Measurements from ENCODE around the gene STK40. TPM values are rescaled to one million over a fixed set of nuclear protein-coding genes. Genes with fewer than 3 reads are reported as not detected.
A peak's percentile ranks its signal among the peaks of the same experiment; 100 is the strongest.

The STK40 gene
- total and polyA plus RNA-seq, 2 donors (not counting 1 experiment from before 2014, with no cell fraction given), result 14.2 to 15.1 TPM

DNA sequence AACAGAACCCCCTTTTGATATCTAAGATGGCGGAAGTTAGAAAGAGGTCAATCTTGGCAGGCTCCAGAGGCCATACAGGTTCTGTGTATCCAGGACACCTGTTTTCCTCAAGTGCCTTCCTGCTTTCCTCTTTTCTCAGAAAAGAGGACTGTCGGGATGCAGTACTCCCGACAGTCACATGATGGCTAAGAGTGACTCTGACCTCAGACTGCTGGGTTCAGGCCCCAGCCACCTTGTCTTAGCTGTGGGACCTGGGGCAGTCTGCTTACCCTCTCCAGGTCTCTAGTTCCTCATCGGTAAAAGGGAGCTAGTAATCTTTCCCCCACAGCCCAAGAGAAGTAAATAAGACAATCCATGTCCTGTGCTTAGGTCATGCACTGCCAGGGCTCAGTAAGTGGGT, 29.9 kb downstream of the STK40 start:
- no peak overlapping the region for H2AFZ ChIP-seq (ENCODE audit: low read length)
- no peak for DNase-seq (ENCODE audit: low read depth in 2 of 2)
- H3K4me2 ChIP-seq (ENCODE audit: extremely low read depth, insufficient read depth, low read length), result no peak overlapping the region
- no peak for TF ChIP-seq EZH2 (IDR thresholded peaks at IDR 0.05; ENCODE audit: low read length, missing control alignments)
- TF ChIP-seq, protein P1, sequence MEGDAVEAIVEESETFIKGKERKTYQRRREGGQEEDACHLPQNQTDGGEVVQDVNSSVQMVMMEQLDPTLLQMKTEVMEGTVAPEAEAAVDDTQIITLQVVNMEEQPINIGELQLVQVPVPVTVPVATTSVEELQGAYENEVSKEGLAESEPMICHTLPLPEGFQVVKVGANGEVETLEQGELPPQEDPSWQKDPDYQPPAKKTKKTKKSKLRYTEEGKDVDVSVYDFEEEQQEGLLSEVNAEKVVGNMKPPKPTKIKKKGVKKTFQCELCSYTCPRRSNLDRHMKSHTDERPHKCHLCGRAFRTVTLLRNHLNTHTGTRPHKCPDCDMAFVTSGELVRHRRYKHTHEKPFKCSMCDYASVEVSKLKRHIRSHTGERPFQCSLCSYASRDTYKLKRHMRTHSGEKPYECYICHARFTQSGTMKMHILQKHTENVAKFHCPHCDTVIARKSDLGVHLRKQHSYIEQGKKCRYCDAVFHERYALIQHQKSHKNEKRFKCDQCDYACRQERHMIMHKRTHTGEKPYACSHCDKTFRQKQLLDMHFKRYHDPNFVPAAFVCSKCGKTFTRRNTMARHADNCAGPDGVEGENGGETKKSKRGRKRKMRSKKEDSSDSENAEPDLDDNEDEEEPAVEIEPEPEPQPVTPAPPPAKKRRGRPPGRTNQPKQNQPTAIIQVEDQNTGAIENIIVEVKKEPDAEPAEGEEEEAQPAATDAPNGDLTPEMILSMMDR (conservative IDR thresholded peaks at IDR 0.05 in 1 of 2, IDR thresholded peaks at IDR 0.05 in 1 of 2; ENCODE audit: low read depth in 1 of 2, low read length in 2 of 2), result no peak
- peaks cover 27% of the 10 kb centered on the region for H3K36me3 ChIP-seq (ENCODE audit: control insufficient read depth, insufficient read depth, low read length)
- peaks cover 6% of the 10 kb centered on the region for H3K79me2 ChIP-seq (ENCODE audit: control insufficient read depth, insufficient read depth, low read length)
- H3K9ac ChIP-seq (ENCODE audit: insufficient read depth, low read length), result no peak overlapping the region
- no peaks in the 10 kb centered on the region for H3K9me3 ChIP-seq (ENCODE audit: control insufficient read depth, insufficient read depth, low read depth, low read length)
- no peaks in the 10 kb centered on the region for H3K27me3 ChIP-seq (ENCODE audit: control insufficient read depth, insufficient read depth, low read length)
- H4K20me1 ChIP-seq (ENCODE audit: control insufficient read depth, extremely low read depth, insufficient read depth, low read length), result no peaks in the 10 kb centered on the region
- peaks cover 30% of the 10 kb centered on the region for H3K4me1 ChIP-seq (ENCODE audit: control insufficient read depth, extremely low read depth, insufficient read depth, low read length)
- H3K4me3 ChIP-seq (replicated peaks in 1 of 4; ENCODE audit: control extremely low read depth in 1 of 4, insufficient read depth in 1 of 4, low read depth in 3 of 4, low read length in 4 of 4), result no peak overlapping the region
- no peak overlapping the region for H3K27ac ChIP-seq (ENCODE audit: insufficient read depth, low read length)

DNA sequence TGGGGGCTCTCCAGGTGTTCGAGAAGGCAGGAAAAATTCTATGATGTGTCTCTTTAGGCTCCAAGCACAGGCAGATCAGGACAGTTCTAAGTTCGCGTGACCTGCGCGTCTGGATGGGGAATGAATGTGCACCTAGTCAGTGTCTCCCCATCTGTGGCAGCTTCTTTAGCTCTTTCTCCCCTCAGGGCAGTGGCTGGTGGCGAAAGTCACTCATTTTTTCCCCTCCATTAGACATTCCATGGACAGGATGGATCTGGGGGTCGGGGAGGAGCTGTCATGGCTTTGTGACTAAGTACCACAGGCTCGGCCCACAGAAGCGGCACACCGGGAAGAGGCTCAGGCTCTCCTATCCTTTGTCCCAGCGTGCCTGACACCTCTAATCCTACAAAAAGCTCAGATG, 31.2 kb downstream of the STK40 start:
- no peak for TF ChIP-seq EZH2 (IDR thresholded peaks at IDR 0.05; ENCODE audit: low read length, missing control alignments)
- TF ChIP-seq, protein P1 (conservative IDR thresholded peaks at IDR 0.05 in 1 of 2, IDR thresholded peaks at IDR 0.05 in 1 of 2; ENCODE audit: low read depth in 1 of 2, low read length in 2 of 2), result no peak
- no peak overlapping the region for H3K4me3 ChIP-seq (replicated peaks in 1 of 4; ENCODE audit: control extremely low read depth in 1 of 4, insufficient read depth in 1 of 4, low read depth in 3 of 4, low read length in 4 of 4)
- H3K4me1 ChIP-seq (ENCODE audit: control insufficient read depth, extremely low read depth, insufficient read depth, low read length), result peaks cover 42% of the 10 kb centered on the region
- no peaks in the 10 kb centered on the region for H4K20me1 ChIP-seq (ENCODE audit: control insufficient read depth, extremely low read depth, insufficient read depth, low read length)
- no peak overlapping the region for H2AFZ ChIP-seq (ENCODE audit: low read length)
- H3K79me2 ChIP-seq (ENCODE audit: control insufficient read depth, insufficient read depth, low read length), result peaks cover 3% of the 10 kb centered on the region
- no peak overlapping the region for H3K9ac ChIP-seq (ENCODE audit: insufficient read depth, low read length)
- H3K4me2 ChIP-seq (ENCODE audit: extremely low read depth, insufficient read depth, low read length), result no peak overlapping the region
- H3K36me3 ChIP-seq (ENCODE audit: control insufficient read depth, insufficient read depth, low read length), result peaks cover 28% of the 10 kb centered on the region
- no peaks in the 10 kb centered on the region for H3K9me3 ChIP-seq (ENCODE audit: control insufficient read depth, insufficient read depth, low read depth, low read length)
- no peak overlapping the region for H3K27ac ChIP-seq (ENCODE audit: insufficient read depth, low read length)
- H3K27me3 ChIP-seq (ENCODE audit: control insufficient read depth, insufficient read depth, low read length), result no peaks in the 10 kb centered on the region
- no peak for DNase-seq (ENCODE audit: low read depth in 2 of 2)

DNA sequence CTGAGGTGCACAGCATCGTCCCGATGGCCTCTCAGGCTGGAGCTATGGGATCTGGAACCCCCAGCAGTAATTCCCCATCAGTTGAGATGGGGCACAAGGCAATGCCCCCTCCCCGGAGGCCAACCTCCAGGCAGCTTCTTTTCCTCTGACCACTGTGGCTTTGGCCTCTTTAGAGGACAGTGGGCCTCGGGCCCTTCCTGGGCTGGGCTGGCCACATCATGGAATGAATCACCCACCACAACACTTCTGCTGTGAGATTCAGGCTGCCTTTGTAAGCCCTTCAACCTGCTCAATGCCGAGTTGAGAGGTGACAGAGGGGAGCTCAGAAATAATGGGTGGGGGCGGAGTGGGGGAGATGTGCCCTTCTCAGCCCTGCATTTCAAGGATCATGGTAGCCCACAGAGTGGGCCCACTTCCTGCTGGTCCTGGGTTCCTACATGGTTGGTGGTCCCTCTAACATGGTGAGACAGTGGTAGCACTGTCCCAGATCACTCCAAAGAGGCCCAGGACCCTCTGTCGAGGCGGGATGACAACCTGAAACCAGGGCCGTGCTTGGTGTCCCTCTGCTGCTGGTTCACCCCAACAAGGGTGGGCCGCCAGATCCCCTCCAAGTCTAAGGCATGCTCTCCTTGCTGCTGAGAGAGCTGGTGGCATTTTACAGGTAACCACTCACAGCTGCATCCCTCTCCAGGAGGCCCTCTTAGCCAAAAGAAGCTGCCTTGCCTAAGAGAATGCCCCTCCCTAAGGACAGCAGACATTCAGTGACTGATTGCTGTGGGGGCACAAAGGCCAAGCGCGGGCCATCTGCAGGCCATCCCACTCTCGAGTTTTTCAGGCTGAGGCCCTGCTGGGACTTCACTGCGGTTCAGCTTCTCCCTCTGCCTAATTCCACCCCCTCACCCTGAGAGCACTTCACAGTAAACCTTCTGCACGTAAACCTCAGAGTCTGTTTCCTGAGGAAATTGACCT, 32.5 kb downstream of the STK40 start:
- Histone ChIP-seq H3K4me3 (replicated peaks in 1 of 4; ENCODE audit: control extremely low read depth in 1 of 4, insufficient read depth in 1 of 4, low read depth in 3 of 4, low read length in 4 of 4) (no peak overlapping the region), H3K9ac (ENCODE audit: insufficient read depth, low read length) (no peak overlapping the region)
- DNase-seq (ENCODE audit: low read depth in 2 of 2), result peak; percentile 55 to 85

More for the DNA sequence above, 32.5 kb downstream of the STK40 start:
- Histone ChIP-seq H4K20me1 (ENCODE audit: control insufficient read depth, extremely low read depth, insufficient read depth, low read length) (no peaks in the 10 kb centered on the region), H3K4me1 (ENCODE audit: control insufficient read depth, extremely low read depth, insufficient read depth, low read length) (peaks cover 48% of the 10 kb centered on the region), H3K9me3 (ENCODE audit: control insufficient read depth, insufficient read depth, low read depth, low read length) (no peaks in the 10 kb centered on the region), H3K27ac (ENCODE audit: insufficient read depth, low read length) (peak overlapping the region; percentile 98), H3K79me2 (ENCODE audit: control insufficient read depth, insufficient read depth, low read length) (no peaks in the 10 kb centered on the region), H3K36me3 (ENCODE audit: control insufficient read depth, insufficient read depth, low read length) (peaks cover 27% of the 10 kb centered on the region), H3K4me2 (ENCODE audit: extremely low read depth, insufficient read depth, low read length) (peak overlapping the region; percentile 32), H2AFZ (ENCODE audit: low read length) (no peak overlapping the region), H3K27me3 (ENCODE audit: control insufficient read depth, insufficient read depth, low read length) (no peaks in the 10 kb centered on the region)
- TF ChIP-seq, protein P1 (conservative IDR thresholded peaks at IDR 0.05 in 1 of 2, IDR thresholded peaks at IDR 0.05 in 1 of 2; ENCODE audit: low read depth in 1 of 2, low read length in 2 of 2), result no peak
- no peak for TF ChIP-seq EZH2 (IDR thresholded peaks at IDR 0.05; ENCODE audit: low read length, missing control alignments)
